Transverse colon (tissue), 4 donors: ENCODE measurements around the gene NFKBIE. TPM values are rescaled to one million over a fixed set of nuclear protein-coding genes. Genes with fewer than 3 reads are reported as not detected.

Experiments used
- DNase-seq: peaks from one replicate; pipeline ENCODE4 v3.0.0-alpha.2; 2019
- H3K27ac ChIP-seq, 4 donors: fragments of 200-600 bp; sonication (generic); 2 replicates each; pipeline ENCODE4 v1.5.1; 2016 to 2018; ENCODE audit warnings: inconsistent platforms in 4 of 4
- H3K27me3 ChIP-seq: fragments of 200-600 bp; sonication (generic); 2 replicates; pipeline ENCODE4 v1.5.1; 2017; ENCODE audit warnings: inconsistent platforms
- H3K36me3 ChIP-seq, 4 donors: fragments of 200-600 bp; sonication (generic); 2 replicates each; pipeline ENCODE4 v1.5.1; 2017 to 2019; ENCODE audit warnings: inconsistent platforms in 4 of 4
- H3K4me1 ChIP-seq, 4 donors: fragments of 200-600 bp; sonication (generic); 2 replicates each; pipeline ENCODE4 v1.5.1; 2017 to 2020; ENCODE audit warnings: inconsistent platforms in 4 of 4
- H3K4me3 ChIP-seq, 4 donors: fragments of 200-600 bp; sonication (generic); 1 replicate in 1 of 4; 2 replicates in 3 of 4; pipeline versions ENCODE4 v1.5.1 to v1.6.1; 2017 to 2019; ENCODE audit warnings: inconsistent platforms in 4 of 4
- H3K9me3 ChIP-seq, 2 donors: fragments of 200-600 bp; sonication (generic); 2 replicates each; pipeline ENCODE4 v1.5.1; 2017 to 2019; ENCODE audit warnings: inconsistent platforms in 2 of 2
- CTCF ChIP-seq, 5 experiments: fragments of 200-600 bp in 3 of 5; fragments of 450-650 bp in 2 of 5; sonication (generic) in 3 of 5; IDR thresholded peaks; 1 replicate in 2 of 5; 2 replicates in 3 of 5; pipeline ENCODE4 v1.5.1; 2016 to 2017; ENCODE audit warnings: antibody characterized with exemption in 5 of 5, inconsistent platforms in 3 of 5, mild to moderate bottlenecking in 2 of 5, moderate library complexity in 1 of 5
- EP300 ChIP-seq: sonication (generic); formaldehyde crosslinking; IDR thresholded peaks from one replicate; pipeline ENCODE4 v1.6.1; 2017; ENCODE audit warnings: antibody characterized with exemption, low read depth
- POLR2A ChIP-seq: fragments of 450-650 bp; IDR thresholded peaks from one replicate; pipeline ENCODE4 v1.6.1; 2016; ENCODE audit warnings: antibody characterized with exemption, mild to moderate bottlenecking, moderate library complexity
- POLR2AphosphoS5 ChIP-seq, 3 donors: sonication (generic); formaldehyde crosslinking; IDR thresholded peaks; one replicate each; pipeline ENCODE4 v1.6.1; 2016; ENCODE audit warnings: antibody characterized with exemption in 3 of 3
- WGBS, 2 donors: methylation state at CpG; one replicate each; pipeline ENCODE4 v1.1.5; 2018; ENCODE audit warnings: low coverage in 1 of 2; 5-methylcytosine and 5-hydroxymethylcytosine counted together
- in situ Hi-C, 4 donors: fragments of 200-750 bp; cut with MboI; loops; one replicate each; pipeline versions ENCODE4 v1.15.0 to v1.15.1; 2017; ENCODE audit warnings: low sequenced_read_pairs in 3 of 4, low pct_ligation_motif_present in 1 of 4, low pct_unique_long_range_greater_than_20kb in 1 of 4
- intact Hi-C: fragments of 100-400 bp; cut with DNase I; formaldehyde crosslinking; loops from one replicate; pipeline ENCODE4 v1.15.1; 2023; ENCODE audit warnings: low total_unique reads
- total RNA-seq, 4 donors: library from RNA; depleted of rRNA; stranded (reverse); fragments of >200 nt; gene quantifications; one replicate each; pipeline ENCODE4 v1.1.0, GENCODE V29; 2016

The NFKBIE gene
- total RNA-seq, 4 donors from 2014 or later, result 2.6 to 67.3 (median 19.0) TPM

- DNase-seq, result no peak
- intact Hi-C loops (no loop called here), in situ Hi-C loops (loop anchor here in 1 of 4 donors (5.0 kb wide), 1 partner anchor 47 kb away; no protein-coding TSS in a partner anchor)
- Histone ChIP-seq H3K9me3 (no peaks in the 10 kb centered on the region), H3K4me3 (no peak overlapping the region), H3K4me1 (no peaks in the 10 kb centered on the region), H3K27ac (no peak overlapping the region), H3K36me3 (no peaks in the 10 kb centered on the region), H3K27me3 (peaks cover 41% of the 10 kb centered on the region)
- TF ChIP-seq EP300, result no peak
- 55 to 63% methylated on average over 2 to 4 of the region's 4 CpGs for WGBS, 2 donors
These were observed 19.5 kb upstream of the NFKBIE start for GRCh38 chr6:44284867-44285266.

GRCh38 chr6:44284121-44284520 is 18.8 kb upstream of the NFKBIE start:
- Histone ChIP-seq H3K9me3 (no peaks in the 10 kb centered on the region), H3K27me3 (peaks cover 35% of the 10 kb centered on the region), H3K27ac (no peak overlapping the region), H3K4me3 (no peak overlapping the region), H3K4me1 (no peaks in the 10 kb centered on the region), H3K36me3 (no peaks in the 10 kb centered on the region)
- intact Hi-C loops (no loop called here), in situ Hi-C loops (loop anchor here in 1 of 4 donors (5.0 kb wide), 1 partner anchor 48 kb away; no protein-coding TSS in a partner anchor)
- 42 to 50% methylated on average over 2 of the region's 2 CpGs for WGBS, 2 donors
- no peak for DNase-seq
- TF ChIP-seq POLR2A (no peak), CTCF (IDR thresholded peaks at IDR 0.05) (no peak), EP300 (no peak), POLR2AphosphoS5 (IDR thresholded peaks at IDR 0.05) (no peak)

GRCh38 chr6:44278774-44279697 is 13.7 kb upstream of the NFKBIE start:
- 53 to 55% methylated on average over 5 to 7 of the region's 9 CpGs for WGBS, 2 donors
- Histone ChIP-seq H3K9me3 (no peaks in the 10 kb centered on the region), H3K36me3 (no peaks in the 10 kb centered on the region), H3K27me3 (peaks cover 55% of the 10 kb centered on the region), H3K4me1 (peaks cover 0 to 11% (median 9%) of the 10 kb centered on the region in 4 donors), H3K4me3 (no peak overlapping the region), H3K27ac (no peak overlapping the region)
- in situ Hi-C loops, result no loop called here
- no peak for TF ChIP-seq POLR2A
- TF ChIP-seq CTCF (IDR thresholded peaks at IDR 0.05), result no peak
- TF ChIP-seq EP300, result no peak
- no peak for TF ChIP-seq POLR2AphosphoS5 (IDR thresholded peaks at IDR 0.05)
- DNase-seq, result no peak
- intact Hi-C loops, result loop anchor here (10.0 kb wide), 1 partner anchor 56 kb away; no protein-coding TSS in a partner anchor

GRCh38 chr6:44278315-44278714 is 13.0 kb upstream of the NFKBIE start:
- intact Hi-C loops, result loop anchor here (10.0 kb wide), 1 partner anchor 56 kb away; no protein-coding TSS in a partner anchor
- WGBS, 2 donors, result 44 to 66% methylated on average over 1 to 3 of the region's 3 CpGs
- H3K9me3 ChIP-seq, result no peaks in the 10 kb centered on the region
- peaks cover 62% of the 10 kb centered on the region for H3K27me3 ChIP-seq
- H3K27ac ChIP-seq, result no peak overlapping the region
- TF ChIP-seq CTCF (IDR thresholded peaks at IDR 0.05), result no peak
- TF ChIP-seq EP300, result no peak
- TF ChIP-seq POLR2AphosphoS5 (IDR thresholded peaks at IDR 0.05), result no peak
- H3K4me3 ChIP-seq, result no peak overlapping the region
- in situ Hi-C loops, result no loop called here
- no peak for DNase-seq
- H3K36me3 ChIP-seq, result no peaks in the 10 kb centered on the region
- H3K4me1 ChIP-seq, result peaks cover 0 to 11% (median 9%) of the 10 kb centered on the region in 4 donors
